Stomach (tissue), 4 donors: ENCODE results near the gene CD79B.

ENCODE experiments used
- CTCF ChIP-seq, 7 experiments: fragments of 450-650 bp in 4 of 7; fragments of 200-600 bp in 3 of 7; sonication (generic) in 3 of 7; IDR thresholded peaks; one replicate each; pipeline ENCODE4 v1.5.1; 2016 to 2019; ENCODE audit warnings: antibody characterized with exemption in 7 of 7, control low read depth in 2 of 7, mild to moderate bottlenecking in 1 of 7
- EP300 ChIP-seq: sonication (generic); formaldehyde crosslinking; IDR thresholded peaks from one replicate; pipeline ENCODE4 v1.6.1; 2017; ENCODE audit warnings: antibody characterized with exemption
- POLR2A ChIP-seq, 4 donors: fragments of 450-650 bp; IDR thresholded peaks; one replicate each; pipeline ENCODE4 v1.6.1; 2016; ENCODE audit warnings: antibody characterized with exemption in 4 of 4, control low read depth in 2 of 4, mild to moderate bottlenecking in 1 of 4, moderate library complexity in 1 of 4
- POLR2AphosphoS5 ChIP-seq, 3 donors: sonication (generic); formaldehyde crosslinking; IDR thresholded peaks; one replicate each; pipeline ENCODE4 v1.6.1; 2016; ENCODE audit warnings: antibody characterized with exemption in 3 of 3

GRCh38 chr17:63950940-63951907, 19.1 kb upstream of the CD79B start:
- peak in 3 of 7 experiments; percentile 25 to 36 (median 32) for TF ChIP-seq CTCF (IDR thresholded peaks at IDR 0.05)
- TF ChIP-seq POLR2A (IDR thresholded peaks at IDR 0.05), result no peak
- no peak for TF ChIP-seq POLR2AphosphoS5 (IDR thresholded peaks at IDR 0.05)
- TF ChIP-seq EP300, result no peak
